Nephron (organoid): ENCODE results near the gene ALK.
A peak's percentile ranks its signal among the peaks of the same experiment; 100 is the strongest.

Experiments used
- H3K27ac Mint-ChIP-seq, 3 experiments: 2 replicates each; pipeline ENCODE4 v1.8.0; 2020; ENCODE audit warnings: mixed read lengths in 3 of 3, mild to moderate bottlenecking in 2 of 3, moderate library complexity in 1 of 3
- H3K27me3 Mint-ChIP-seq: 2 replicates; pipeline ENCODE4 v1.8.0; 2021; ENCODE audit warnings: low read depth, mild to moderate bottlenecking, moderate library complexity, mixed read lengths
- H3K36me3 Mint-ChIP-seq: 2 replicates; pipeline ENCODE4 v1.8.0; 2020; ENCODE audit warnings: low read depth, mixed read lengths
- H3K4me1 Mint-ChIP-seq: 2 replicates; pipeline ENCODE4 v1.8.0; 2020; ENCODE audit warnings: mixed read lengths
- H3K4me3 Mint-ChIP-seq, 3 experiments: 2 replicates each; pipeline ENCODE4 v1.8.0; 2020; ENCODE audit warnings: mild to moderate bottlenecking in 3 of 3, mixed read lengths in 3 of 3, moderate library complexity in 2 of 3
- H3K9me3 Mint-ChIP-seq: 2 replicates; pipeline ENCODE4 v1.8.0; 2020; ENCODE audit warnings: mixed read lengths
- TF ChIP-seq, protein P1 (sequence below), 3 experiments: fragments of 200-600 bp; sonication (generic); IDR thresholded peaks; one replicate each; pipeline ENCODE4 v1.5.0; 2021; ENCODE audit warnings: antibody characterized with exemption in 3 of 3; ENCODE audit not compliant: unreplicated experiment in 3 of 3

ALK gene

GRCh38 chr2:29528891-29529520, 392.4 kb downstream of the ALK start:
- peaks cover 14% of the 10 kb centered on the region for H3K27me3 Mint-ChIP-seq
- H3K9me3 Mint-ChIP-seq = no peaks in the 10 kb centered on the region
- H3K27ac Mint-ChIP-seq = peak overlapping the region; percentile 15 to 91 (median 78)
- TF ChIP-seq, protein P1, sequence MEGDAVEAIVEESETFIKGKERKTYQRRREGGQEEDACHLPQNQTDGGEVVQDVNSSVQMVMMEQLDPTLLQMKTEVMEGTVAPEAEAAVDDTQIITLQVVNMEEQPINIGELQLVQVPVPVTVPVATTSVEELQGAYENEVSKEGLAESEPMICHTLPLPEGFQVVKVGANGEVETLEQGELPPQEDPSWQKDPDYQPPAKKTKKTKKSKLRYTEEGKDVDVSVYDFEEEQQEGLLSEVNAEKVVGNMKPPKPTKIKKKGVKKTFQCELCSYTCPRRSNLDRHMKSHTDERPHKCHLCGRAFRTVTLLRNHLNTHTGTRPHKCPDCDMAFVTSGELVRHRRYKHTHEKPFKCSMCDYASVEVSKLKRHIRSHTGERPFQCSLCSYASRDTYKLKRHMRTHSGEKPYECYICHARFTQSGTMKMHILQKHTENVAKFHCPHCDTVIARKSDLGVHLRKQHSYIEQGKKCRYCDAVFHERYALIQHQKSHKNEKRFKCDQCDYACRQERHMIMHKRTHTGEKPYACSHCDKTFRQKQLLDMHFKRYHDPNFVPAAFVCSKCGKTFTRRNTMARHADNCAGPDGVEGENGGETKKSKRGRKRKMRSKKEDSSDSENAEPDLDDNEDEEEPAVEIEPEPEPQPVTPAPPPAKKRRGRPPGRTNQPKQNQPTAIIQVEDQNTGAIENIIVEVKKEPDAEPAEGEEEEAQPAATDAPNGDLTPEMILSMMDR (IDR thresholded peaks at IDR 0.05; ENCODE audit: unreplicated experiment in 3 of 3) = no peak
- H3K4me3 Mint-ChIP-seq = peak overlapping the region; percentile 24 to 35 (median 25)
- no peaks in the 10 kb centered on the region for H3K36me3 Mint-ChIP-seq
- H3K4me1 Mint-ChIP-seq = peaks cover 48% of the 10 kb centered on the region

DNA sequence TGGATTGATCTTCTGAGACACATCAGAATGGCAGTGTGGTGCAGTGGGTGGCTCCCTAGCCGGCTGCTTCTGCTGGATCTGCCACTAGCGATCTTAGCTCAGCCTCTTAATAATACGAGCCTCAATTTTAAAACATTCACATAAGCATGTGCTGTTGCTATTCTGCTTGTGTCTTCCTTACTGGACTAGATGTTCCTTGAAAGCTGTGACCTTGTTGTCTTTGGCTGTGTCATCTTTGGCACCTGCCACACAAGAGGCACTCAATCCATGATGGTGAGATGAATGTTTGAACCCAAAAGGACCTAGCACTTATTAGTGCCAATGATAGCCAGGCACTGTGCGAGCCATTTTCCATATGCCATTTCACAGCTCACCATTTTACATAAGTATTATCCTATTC, 393.0 kb downstream of the ALK start:
- Mint-ChIP-seq H3K27me3 (peaks cover 14% of the 10 kb centered on the region), H3K9me3 (no peaks in the 10 kb centered on the region), H3K4me3 (no peak overlapping the region), H3K27ac (peak overlapping the region in 2 of 3 experiments; percentile 15 to 91), H3K4me1 (peaks cover 48% of the 10 kb centered on the region), H3K36me3 (no peaks in the 10 kb centered on the region)
- TF ChIP-seq, protein P1 (IDR thresholded peaks at IDR 0.05; ENCODE audit: unreplicated experiment in 3 of 3) = no peak

DNA sequence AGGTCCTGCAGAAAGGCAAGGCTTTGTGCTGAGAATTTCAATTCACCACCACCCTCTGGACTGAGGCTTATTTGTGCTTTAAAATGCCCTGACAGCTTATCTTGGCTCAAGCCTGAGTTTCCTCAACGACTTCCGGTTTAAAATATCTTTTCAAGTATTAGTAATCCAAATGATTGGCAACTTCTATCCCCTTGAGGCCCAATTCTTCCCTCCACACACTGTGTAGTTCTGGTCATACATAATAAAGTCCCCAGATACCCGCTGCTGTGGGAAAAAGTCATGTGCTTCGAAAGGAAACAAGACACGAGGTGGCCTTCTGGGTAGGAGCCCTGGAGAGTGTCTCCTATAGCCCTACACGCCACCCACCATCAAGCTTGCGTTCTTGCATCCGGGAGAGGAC, 393.4 kb downstream of the ALK start:
- Mint-ChIP-seq H3K9me3 (no peaks in the 10 kb centered on the region), H3K27me3 (peaks cover 15% of the 10 kb centered on the region), H3K4me3 (no peak overlapping the region), H3K27ac (no peak overlapping the region), H3K36me3 (no peaks in the 10 kb centered on the region), H3K4me1 (peaks cover 48% of the 10 kb centered on the region)
- TF ChIP-seq, protein P1 (IDR thresholded peaks at IDR 0.05; ENCODE audit: unreplicated experiment in 3 of 3) = no peak

GRCh38 chr2:29526587-29527586, 394.5 kb downstream of the ALK start:
- Mint-ChIP-seq H3K27ac (peak overlapping the region in 1 of 3 experiments; percentile 38), H3K36me3 (no peaks in the 10 kb centered on the region), H3K4me3 (no peak overlapping the region), H3K4me1 (peaks cover 41% of the 10 kb centered on the region), H3K9me3 (no peaks in the 10 kb centered on the region), H3K27me3 (peaks cover 21% of the 10 kb centered on the region)
- TF ChIP-seq, protein P1 (IDR thresholded peaks at IDR 0.05; ENCODE audit: unreplicated experiment in 3 of 3) = no peak

DNA sequence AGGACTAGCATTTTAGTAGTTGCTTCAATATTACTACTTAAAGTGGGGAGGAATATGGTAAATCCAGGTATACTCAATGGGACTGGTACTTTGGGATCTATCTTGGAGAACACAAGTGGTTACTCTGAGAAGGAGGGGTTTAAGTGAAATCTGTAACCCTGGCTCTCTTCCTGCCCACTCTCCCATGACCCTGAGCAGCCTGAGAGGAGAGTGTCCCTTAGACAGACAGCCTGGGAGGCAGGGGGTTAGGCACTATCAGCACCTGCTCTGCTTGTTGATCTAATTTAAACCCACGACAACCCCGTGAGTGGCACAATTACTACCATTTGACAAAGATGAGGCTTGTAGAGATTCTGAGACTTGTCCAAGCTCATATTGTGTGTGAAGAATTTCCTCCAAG, 395.5 kb downstream of the ALK start:
- TF ChIP-seq, protein P1 (IDR thresholded peaks at IDR 0.05; ENCODE audit: unreplicated experiment in 3 of 3) = no peak
- Mint-ChIP-seq H3K27ac (no peak overlapping the region), H3K4me1 (peaks cover 34% of the 10 kb centered on the region), H3K4me3 (no peak overlapping the region), H3K27me3 (peaks cover 21% of the 10 kb centered on the region), H3K9me3 (no peaks in the 10 kb centered on the region), H3K36me3 (no peaks in the 10 kb centered on the region)
